Kidney epithelial cell (primary cell): ENCODE measurements around the gene KCTD8. TPM values are rescaled to one million over a fixed set of nuclear protein-coding genes. Genes with fewer than 3 reads are reported as not detected.

Experiments
- DNase-seq: peaks from one replicate; pipeline ENCODE4 v3.0.0-alpha.2; 2010; ENCODE audit warnings: low read depth
- H3K27me3 ChIP-seq: 2 replicates; pipeline ENCODE4 v1.6.0; 2011; ENCODE audit warnings: low read length; ENCODE audit not compliant: control insufficient read depth, insufficient read depth
- H3K36me3 ChIP-seq: 2 replicates; pipeline ENCODE4 v1.5.1; 2011; ENCODE audit warnings: low read length; ENCODE audit not compliant: control insufficient read depth, insufficient read depth
- H3K4me3 ChIP-seq: 2 replicates; pipeline ENCODE4 v1.5.1; 2011; ENCODE audit warnings: low read depth, mild to moderate bottlenecking, control low read depth, low read length
- total RNA-seq: library from RNA; depleted of rRNA; stranded (reverse); fragments of >200 nt; gene quantifications from 2 replicates; pipeline ENCODE4 v1.2.3, GENCODE V29; 2015
- TF ChIP-seq, protein P1 (sequence below): IDR thresholded peaks from 2 replicates; pipeline ENCODE4 v1.5.1; 2011; ENCODE audit warnings: mild to moderate bottlenecking, moderate library complexity, low read length, control low read depth, inconsistent platforms; ENCODE audit not compliant: insufficient read depth, poor library complexity, severe bottlenecking

Gene KCTD8
- total RNA-seq, 1 donor from 2014 or later, result 4.8 TPM

DNA sequence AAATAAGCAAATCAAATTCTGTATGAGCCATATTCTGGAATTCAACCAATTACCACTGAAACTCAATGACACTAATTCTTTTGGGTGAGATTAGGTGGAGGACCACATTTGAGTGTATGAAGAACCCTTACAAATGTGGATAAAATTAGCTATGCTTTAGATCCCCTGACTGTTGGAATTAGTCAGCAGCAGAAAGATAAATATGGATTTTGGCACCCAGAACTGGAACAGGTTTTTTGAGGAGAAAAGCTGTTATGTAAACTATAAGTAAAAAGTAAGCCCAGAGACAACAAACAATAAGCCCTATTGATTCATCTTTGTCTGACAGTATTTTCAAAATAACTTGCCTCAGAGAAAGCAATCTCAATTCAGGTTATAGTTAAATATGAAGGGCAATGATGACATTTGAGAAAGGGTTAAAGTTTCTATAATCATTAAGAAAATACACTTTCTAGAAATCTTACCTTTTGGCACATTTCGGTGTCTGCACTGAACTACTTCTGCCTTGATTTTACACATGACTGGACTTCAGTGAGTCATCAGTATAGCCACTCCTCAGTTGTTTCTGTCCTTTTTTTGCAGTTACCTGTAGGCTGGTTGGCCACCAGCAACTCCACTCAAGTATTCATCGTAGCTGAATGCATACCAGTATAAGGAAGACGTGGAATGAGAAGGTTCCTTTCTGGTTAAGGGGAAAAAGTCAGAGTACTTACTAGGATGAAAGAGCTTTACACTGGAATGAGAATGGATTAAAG lies 80.0 kb downstream of the KCTD8 start:
- DNase-seq, result no peak
- Histone ChIP-seq H3K36me3 (no peaks in the 10 kb centered on the region), H3K27me3 (no peaks in the 10 kb centered on the region), H3K4me3 (no peak overlapping the region)
- TF ChIP-seq, protein P1, sequence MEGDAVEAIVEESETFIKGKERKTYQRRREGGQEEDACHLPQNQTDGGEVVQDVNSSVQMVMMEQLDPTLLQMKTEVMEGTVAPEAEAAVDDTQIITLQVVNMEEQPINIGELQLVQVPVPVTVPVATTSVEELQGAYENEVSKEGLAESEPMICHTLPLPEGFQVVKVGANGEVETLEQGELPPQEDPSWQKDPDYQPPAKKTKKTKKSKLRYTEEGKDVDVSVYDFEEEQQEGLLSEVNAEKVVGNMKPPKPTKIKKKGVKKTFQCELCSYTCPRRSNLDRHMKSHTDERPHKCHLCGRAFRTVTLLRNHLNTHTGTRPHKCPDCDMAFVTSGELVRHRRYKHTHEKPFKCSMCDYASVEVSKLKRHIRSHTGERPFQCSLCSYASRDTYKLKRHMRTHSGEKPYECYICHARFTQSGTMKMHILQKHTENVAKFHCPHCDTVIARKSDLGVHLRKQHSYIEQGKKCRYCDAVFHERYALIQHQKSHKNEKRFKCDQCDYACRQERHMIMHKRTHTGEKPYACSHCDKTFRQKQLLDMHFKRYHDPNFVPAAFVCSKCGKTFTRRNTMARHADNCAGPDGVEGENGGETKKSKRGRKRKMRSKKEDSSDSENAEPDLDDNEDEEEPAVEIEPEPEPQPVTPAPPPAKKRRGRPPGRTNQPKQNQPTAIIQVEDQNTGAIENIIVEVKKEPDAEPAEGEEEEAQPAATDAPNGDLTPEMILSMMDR, result no peak

DNA sequence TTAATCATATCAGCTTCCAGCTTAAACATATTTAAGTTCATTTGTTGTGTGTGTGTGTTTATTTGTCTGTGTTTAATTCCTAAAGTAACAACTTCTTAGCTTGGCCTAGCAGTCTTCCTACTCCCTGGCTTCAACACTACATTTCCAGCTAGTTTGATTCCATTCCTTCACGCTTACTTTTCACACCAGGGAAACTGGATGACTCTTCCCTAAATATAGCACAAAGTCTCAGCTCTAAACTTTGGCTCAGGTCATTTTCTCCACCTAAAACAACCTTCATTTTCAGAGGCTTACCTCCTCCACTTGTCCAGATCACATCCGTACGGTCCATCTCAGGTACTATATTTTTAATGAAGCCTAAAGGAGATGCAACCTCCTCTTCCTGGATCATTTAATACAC lies 94.4 kb downstream of the KCTD8 start:
- Histone ChIP-seq H3K36me3 (no peaks in the 10 kb centered on the region), H3K27me3 (no peaks in the 10 kb centered on the region), H3K4me3 (no peak overlapping the region)
- no peak for DNase-seq
- TF ChIP-seq, protein P1, result no peak

DNA sequence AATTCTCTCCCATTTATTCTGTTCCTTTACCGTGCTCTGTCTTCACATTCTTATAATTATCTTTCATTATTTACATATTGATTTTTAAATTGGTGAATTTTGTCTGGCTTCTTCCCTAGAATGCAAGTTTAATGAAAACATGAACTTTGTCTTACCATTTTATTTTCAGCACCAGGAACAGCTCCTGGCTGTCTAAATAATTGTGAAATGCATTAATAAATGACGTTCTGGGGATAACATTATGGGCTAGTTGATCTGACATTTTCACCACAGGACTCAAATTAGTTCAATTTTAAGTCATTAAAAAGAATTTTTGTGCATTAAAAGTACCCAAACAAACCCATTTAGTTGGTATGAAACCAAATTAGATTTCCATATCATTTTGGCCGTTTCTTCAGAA lies 97.5 kb downstream of the KCTD8 start:
- Histone ChIP-seq H3K27me3 (no peaks in the 10 kb centered on the region), H3K4me3 (no peak overlapping the region), H3K36me3 (no peaks in the 10 kb centered on the region)
- TF ChIP-seq, protein P1, result no peak
- DNase-seq, result no peak

DNA sequence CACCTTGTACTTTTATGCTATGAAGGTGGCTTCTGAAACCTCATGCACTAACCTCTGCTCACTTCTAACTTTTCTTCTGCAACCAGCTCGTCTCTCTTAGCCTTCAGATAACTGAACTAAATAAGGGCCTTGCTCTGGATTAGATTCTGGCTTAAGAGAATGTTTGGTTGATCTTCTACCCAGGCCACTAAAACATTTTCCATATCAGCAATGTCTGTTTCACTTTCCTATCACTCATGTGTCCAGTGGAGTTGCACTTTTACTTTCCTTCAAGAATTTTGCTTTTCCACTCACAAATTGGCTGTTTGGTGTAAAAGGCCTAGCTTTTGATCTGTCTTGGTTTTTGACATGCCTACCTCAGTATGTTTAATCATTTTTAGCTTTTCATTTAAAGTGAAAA lies 105.8 kb downstream of the KCTD8 start:
- TF ChIP-seq, protein P1, result no peak
- Histone ChIP-seq H3K4me3 (no peak overlapping the region), H3K27me3 (no peaks in the 10 kb centered on the region), H3K36me3 (no peaks in the 10 kb centered on the region)
- no peak for DNase-seq

DNA sequence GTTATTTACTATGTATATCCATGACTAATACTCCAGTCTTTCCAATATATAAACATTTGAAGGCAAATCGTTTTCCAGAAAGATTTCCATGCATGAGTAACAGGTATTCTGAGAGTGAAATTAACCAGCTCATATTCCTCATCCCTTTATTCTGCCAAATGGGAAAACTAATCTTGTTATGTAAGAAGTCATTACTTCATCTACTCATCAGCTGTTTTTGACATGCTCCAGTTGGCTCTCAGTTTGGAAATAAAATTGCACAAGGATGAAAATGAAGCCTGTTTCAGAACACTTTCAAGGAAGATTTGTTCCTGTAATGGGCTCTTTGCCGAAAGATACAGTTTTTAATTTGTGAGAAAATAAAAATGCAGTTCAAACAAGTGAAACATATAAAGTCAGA lies 121.9 kb downstream of the KCTD8 start:
- TF ChIP-seq, protein P1, result no peak
- Histone ChIP-seq H3K4me3 (no peak overlapping the region), H3K27me3 (no peaks in the 10 kb centered on the region), H3K36me3 (no peaks in the 10 kb centered on the region)
- DNase-seq, result no peak

DNA sequence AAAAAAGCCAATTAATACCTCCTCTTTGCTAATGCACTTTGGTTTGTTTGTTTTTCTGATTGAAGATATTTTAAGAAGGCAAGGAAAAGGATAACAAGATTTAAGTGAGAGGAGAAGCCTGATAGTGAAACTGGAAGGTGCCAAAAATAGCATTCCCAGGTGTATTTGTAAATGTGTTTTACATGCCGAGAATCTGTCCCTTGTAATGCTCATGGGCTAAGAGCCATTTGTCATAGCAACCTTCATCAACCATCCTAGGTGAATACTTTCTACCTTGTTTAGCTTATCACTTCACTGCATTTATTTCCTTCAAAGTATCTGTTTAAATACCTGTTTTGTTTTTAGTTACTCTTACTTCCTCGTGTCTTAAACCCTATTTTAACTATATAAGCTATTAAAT lies 127.8 kb downstream of the KCTD8 start:
- no peak for DNase-seq
- no peak overlapping the region for H3K4me3 ChIP-seq
- H3K27me3 ChIP-seq, result no peaks in the 10 kb centered on the region
- H3K36me3 ChIP-seq, result no peaks in the 10 kb centered on the region
- TF ChIP-seq, protein P1, result no peak
